GM21367 (cell line): Measurements from ENCODE around the gene HECTD2.
"Not testable (repeated sequence)": the region's sequence is repeated elsewhere in the genome, so short reads cannot be mapped to it uniquely, and the experiment has no call there.

Experiments used
- ATAC-seq: cut with Tn5 transposase; IDR thresholded peaks from one replicate; pipeline ENCODE4 v1.9.1; 2021; ENCODE audit not compliant: unreplicated experiment

Gene HECTD2

GRCh38 chr10:91409869-91410637 is at the start of gene HECTD2:
HECTD2 (plus strand) TSS chr10:91410344; CDS start chr10:91410439, 95 bp downstream.
- peak; percentile 84 for ATAC-seq

GRCh38 chr10:91360461-91360860 is 49.7 kb upstream of the HECTD2 start:
- ATAC-seq, result no peak

GRCh38 chr10:91365519-91365918 is 44.6 kb upstream of the HECTD2 start:
- not testable (repeated sequence) for ATAC-seq

GRCh38 chr10:91366704-91367103 is 43.4 kb upstream of the HECTD2 start:
- no peak for ATAC-seq

- no peak for ATAC-seq
Measured at GRCh38 chr10:91367127-91367531, 43.0 kb upstream of the HECTD2 start.

GRCh38 chr10:91367558-91367957 is 42.6 kb upstream of the HECTD2 start:
- no peak for ATAC-seq

- not testable (repeated sequence) for ATAC-seq
Measured at GRCh38 chr10:91369978-91370589, 40.1 kb upstream of the HECTD2 start.

GRCh38 chr10:91374052-91374451 is 36.1 kb upstream of the HECTD2 start:
- no peak for ATAC-seq

GRCh38 chr10:91378061-91378460 is 32.1 kb upstream of the HECTD2 start:
- ATAC-seq, result no peak

GRCh38 chr10:91380873-91381256 is 29.3 kb upstream of the HECTD2 start:
- ATAC-seq, result no peak

- ATAC-seq, result no peak
Measured at GRCh38 chr10:91381257-91381891, 28.8 kb upstream of the HECTD2 start.

- no peak for ATAC-seq
Measured at GRCh38 chr10:91385306-91386085, 24.6 kb upstream of the HECTD2 start.

- ATAC-seq, result peak; percentile 90
Measured at GRCh38 chr10:91389636-91390512, 20.3 kb upstream of the HECTD2 start.

- not testable (repeated sequence) for ATAC-seq
Measured at GRCh38 chr10:91390513-91390825, 19.7 kb upstream of the HECTD2 start.

GRCh38 chr10:91391920-91392319 is 18.2 kb upstream of the HECTD2 start:
- no peak for ATAC-seq

GRCh38 chr10:91406322-91406721 is 3.8 kb upstream of the HECTD2 start:
- ATAC-seq, result no peak

GRCh38 chr10:91409069-91409868 is 875 bp upstream of the HECTD2 start:
- ATAC-seq, result peak; percentile 27

- ATAC-seq, result no peak
Measured at GRCh38 chr10:91410638-91411371, 661 bp downstream of the HECTD2 start.

- ATAC-seq, result no peak
Measured at GRCh38 chr10:91411621-91412020, 1.5 kb downstream of the HECTD2 start.
